Panc1 (cell line): ENCODE results near the gene PLCH1. TPM values are rescaled to one million over a fixed set of nuclear protein-coding genes. Genes with fewer than 3 reads are reported as not detected.

Experiments used
- ATAC-seq: fragments of 200-7000 bp; cut with Tn5 transposase; 2 replicates; pipeline ENCODE4 v1.9.1; 2020; ENCODE audit warnings: mild to moderate bottlenecking, moderate library complexity
- BruUV-seq: library from RNA; stranded (reverse); fragments of 400-500 nt; replicated peaks from 2 replicates; lab custom pipeline; 2021; lab: Mats Ljungman, UMichigan
- CTCF ChIA-PET: fragments of 300-600 bp; sonication (Branson Sonifier 250); formaldehyde crosslinking; loops from one replicate; lab custom pipeline; 2022; ENCODE audit warnings: antibody characterized with exemption; lab: Charles Lee
- POLR2A ChIA-PET: fragments of 300-600 bp; sonication (Branson Sonifier 250); formaldehyde crosslinking; loops from one replicate; lab custom pipeline; 2022; ENCODE audit warnings: antibody characterized with exemption; lab: Charles Lee
- DNase-seq: peaks from one replicate; pipeline ENCODE4 v3.0.0-alpha.2; 2010; ENCODE audit warnings: low read depth, low spot score
- H3K27ac ChIP-seq: 2 replicates; pipeline ENCODE4 v1.5.1; 2011; ENCODE audit warnings: mild to moderate bottlenecking, low read length, inconsistent platforms
- H3K27me3 ChIP-seq: fragments of 200-500 bp; sonication (Bioruptor generic); 2 replicates; pipeline ENCODE4 v1.6.0; 2014; ENCODE audit warnings: low read length, inconsistent platforms; ENCODE audit not compliant: control insufficient read depth, insufficient read depth
- H3K36me3 ChIP-seq: fragments of 200-500 bp; sonication (Bioruptor generic); 2 replicates; pipeline ENCODE4 v1.5.1; 2014; ENCODE audit warnings: inconsistent platforms, mild to moderate bottlenecking, low read length, moderate library complexity; ENCODE audit not compliant: control insufficient read depth, insufficient read depth
- H3K4me1 ChIP-seq: 2 replicates; pipeline ENCODE4 v1.5.1; 2011; ENCODE audit warnings: inconsistent platforms, mild to moderate bottlenecking, low read length, moderate library complexity; ENCODE audit not compliant: control insufficient read depth, insufficient read depth
- H3K4me3 ChIP-seq, 2 experiments: 2 replicates each; pipeline ENCODE4 v1.5.1; 2011 to 2012; ENCODE audit warnings: low read depth in 2 of 2, low read length in 2 of 2, mild to moderate bottlenecking in 2 of 2, inconsistent platforms in 1 of 2, moderate library complexity in 1 of 2
- H3K9me3 ChIP-seq: fragments of 200-500 bp; sonication (Bioruptor generic); 2 replicates; pipeline ENCODE4 v1.5.1; 2014; ENCODE audit warnings: low read depth, mild to moderate bottlenecking, inconsistent platforms, low read length, moderate library complexity; ENCODE audit not compliant: control insufficient read depth, insufficient read depth
- POLR2AphosphoS5 ChIP-seq: IDR thresholded peaks from 2 replicates; pipeline ENCODE4 v1.6.1; 2012; ENCODE audit warnings: mild to moderate bottlenecking, low read depth, low read length, moderate library complexity
- REST ChIP-seq, 2 experiments: IDR thresholded peaks; 2 replicates each; pipeline ENCODE4 v1.6.1; 2011 to 2012; ENCODE audit warnings: low read depth in 2 of 2, control low read depth in 1 of 2, low read length in 1 of 2, mild to moderate bottlenecking in 1 of 2, moderate library complexity in 1 of 2; ENCODE audit not compliant: insufficient read depth in 1 of 2
- SIN3A ChIP-seq: IDR thresholded peaks from 2 replicates; pipeline ENCODE4 v1.6.1; 2012; ENCODE audit warnings: low read depth, mild to moderate bottlenecking, low read length, moderate library complexity, borderline replicate concordance; ENCODE audit not compliant: insufficient read depth
- TCF7L2 ChIP-seq: IDR thresholded peaks from 2 replicates; pipeline ENCODE4 v1.6.1; 2011; ENCODE audit warnings: mild to moderate bottlenecking, low read depth, low read length, inconsistent platforms
- in situ Hi-C: cut with HindIII; loops from 2 replicates; pipeline ENCODE4 v1.10.0; 2016; ENCODE audit warnings: low sequenced_read_pairs, low pct_unique_long_range_greater_than_20kb
- intact Hi-C: fragments of 100-400 bp; cut with micrococcal nuclease; formaldehyde crosslinking; loops from one replicate; pipeline ENCODE4 v1.10.0; 2022; ENCODE audit not compliant: unreplicated experiment
- total RNA-seq: library from RNA; stranded (reverse); gene quantifications from one replicate; pipeline ENCODE4 v1.2.1, GENCODE V29; 2021; ENCODE audit not compliant: unreplicated experiment
- TF ChIP-seq, protein P1 (sequence below): fragments of 450-650 bp; IDR thresholded peaks from 2 replicates; pipeline ENCODE4 v1.5.1; 2017; ENCODE audit warnings: mild to moderate bottlenecking

The PLCH1 gene
- total RNA-seq, 1 experiment from 2014 or later: 0.03 TPM

- Histone ChIP-seq H3K27ac (no peak overlapping the region), H3K4me1 (no peaks in the 10 kb centered on the region), H3K36me3 (no peaks in the 10 kb centered on the region), H3K9me3 (no peaks in the 10 kb centered on the region), H3K4me3 (no peak overlapping the region), H3K27me3 (no peaks in the 10 kb centered on the region)
- ChIA-PET CTCF (no interaction called here), POLR2A (no interaction called here)
- in situ Hi-C loops: no loop called here
- ATAC-seq: no peak
- intact Hi-C loops: no loop called here
- BruUV-seq: no TSS peak
- no peak for TF ChIP-seq POLR2AphosphoS5
- no peak for TF ChIP-seq REST (IDR thresholded peaks at IDR 0.05; ENCODE audit: insufficient read depth in 1 of 2, low read depth in 2 of 2, low read length in 1 of 2)
- TF ChIP-seq SIN3A: no peak
- TF ChIP-seq, protein P1, sequence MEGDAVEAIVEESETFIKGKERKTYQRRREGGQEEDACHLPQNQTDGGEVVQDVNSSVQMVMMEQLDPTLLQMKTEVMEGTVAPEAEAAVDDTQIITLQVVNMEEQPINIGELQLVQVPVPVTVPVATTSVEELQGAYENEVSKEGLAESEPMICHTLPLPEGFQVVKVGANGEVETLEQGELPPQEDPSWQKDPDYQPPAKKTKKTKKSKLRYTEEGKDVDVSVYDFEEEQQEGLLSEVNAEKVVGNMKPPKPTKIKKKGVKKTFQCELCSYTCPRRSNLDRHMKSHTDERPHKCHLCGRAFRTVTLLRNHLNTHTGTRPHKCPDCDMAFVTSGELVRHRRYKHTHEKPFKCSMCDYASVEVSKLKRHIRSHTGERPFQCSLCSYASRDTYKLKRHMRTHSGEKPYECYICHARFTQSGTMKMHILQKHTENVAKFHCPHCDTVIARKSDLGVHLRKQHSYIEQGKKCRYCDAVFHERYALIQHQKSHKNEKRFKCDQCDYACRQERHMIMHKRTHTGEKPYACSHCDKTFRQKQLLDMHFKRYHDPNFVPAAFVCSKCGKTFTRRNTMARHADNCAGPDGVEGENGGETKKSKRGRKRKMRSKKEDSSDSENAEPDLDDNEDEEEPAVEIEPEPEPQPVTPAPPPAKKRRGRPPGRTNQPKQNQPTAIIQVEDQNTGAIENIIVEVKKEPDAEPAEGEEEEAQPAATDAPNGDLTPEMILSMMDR: no peak
- TF ChIP-seq TCF7L2: no peak
- DNase-seq: no peak
Observed at GRCh38 chr3:155441506-155441905, 303.4 kb downstream of the PLCH1 start.

DNA sequence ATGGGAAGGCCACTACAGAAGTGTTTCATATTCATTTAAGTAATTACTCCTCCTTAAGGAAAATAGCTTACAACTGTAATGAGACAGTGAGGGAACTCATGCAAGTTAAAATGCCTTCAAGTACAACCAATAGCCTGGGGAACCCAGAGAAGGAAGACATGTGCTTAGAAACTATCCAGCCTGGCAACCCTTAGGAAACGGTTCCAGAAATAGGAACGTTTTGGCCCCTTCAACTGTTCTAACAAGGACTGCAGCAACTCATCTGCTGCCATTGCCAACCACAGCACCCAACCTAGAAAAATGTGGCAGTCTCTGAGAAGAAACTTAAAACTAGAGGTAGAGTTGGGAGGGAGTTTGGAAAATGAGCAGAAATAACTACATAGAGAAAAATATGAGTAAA lies 303.8 kb downstream of the PLCH1 start:
- in situ Hi-C loops: no loop called here
- ATAC-seq (no peak), DNase-seq (no peak)
- intact Hi-C loops: no loop called here
- TF ChIP-seq, protein P1: no peak
- Histone ChIP-seq H3K27me3 (no peaks in the 10 kb centered on the region), H3K36me3 (no peaks in the 10 kb centered on the region), H3K4me3 (no peak overlapping the region), H3K27ac (no peak overlapping the region), H3K9me3 (no peaks in the 10 kb centered on the region), H3K4me1 (no peaks in the 10 kb centered on the region)
- ChIA-PET CTCF (no interaction called here), POLR2A (interaction anchor here (0.6 kb wide), 1 partner anchor 1544 kb away, joined by 7 read pairs; no protein-coding TSS in a partner anchor)
- BruUV-seq: no TSS peak

- H3K4me3 ChIP-seq: no peak overlapping the region
- H3K27ac ChIP-seq: no peak overlapping the region
- H3K36me3 ChIP-seq: no peaks in the 10 kb centered on the region
- H3K9me3 ChIP-seq: no peaks in the 10 kb centered on the region
- intact Hi-C loops (no loop called here), in situ Hi-C loops (no loop called here)
- no peaks in the 10 kb centered on the region for H3K4me1 ChIP-seq
- no TSS peak for BruUV-seq
- no peak for TF ChIP-seq POLR2AphosphoS5
- no peak for TF ChIP-seq SIN3A
- TF ChIP-seq REST (IDR thresholded peaks at IDR 0.05; ENCODE audit: insufficient read depth in 1 of 2, low read depth in 2 of 2, low read length in 1 of 2): no peak
- no peak for TF ChIP-seq TCF7L2
- TF ChIP-seq, protein P1: no peak
- ChIA-PET POLR2A (no interaction called here), CTCF (no interaction called here)
- ATAC-seq (no peak), DNase-seq (no peak)
- no peaks in the 10 kb centered on the region for H3K27me3 ChIP-seq
Observed at GRCh38 chr3:155435821-155436220, 309.1 kb downstream of the PLCH1 start.
